Measurements from ENCODE around the gene WDR91.
"Not testable (repeated sequence)": the region's sequence is repeated elsewhere in the genome, so short reads cannot be mapped to it uniquely, and the experiment has no call there.

WDR91 gene

GRCh38 chr7:135215180-135215579 is 3.9 kb upstream of the WDR91 start:
- ChIA-PET CTCF (no interaction called here), POLR2A (no interaction called here)
- TF ChIP-seq FOXK2 (IDR thresholded peaks at IDR 0.05) (no peak), HDGF (IDR thresholded peaks at IDR 0.05; ENCODE audit: borderline replicate concordance) (no peak), ARNT (IDR thresholded peaks at IDR 0.05) (no peak), PKNOX1 (IDR thresholded peaks at IDR 0.05) (no peak), FOXA1 (IDR thresholded peaks at IDR 0.05) (no peak)
- DNase-seq (ENCODE audit: extremely low spot score): no peak

- ChIA-PET POLR2A (no interaction called here), CTCF (interaction anchor here (0.6 to 1.6 kb wide), 3 partner anchors 19 to 304 kb away, joined by 3 to 7 read pairs (median 4); partner anchors contain the start of gene STRA8)
- no peak for DNase-seq (ENCODE audit: extremely low spot score)
- TF ChIP-seq SUZ12 (IDR thresholded peaks at IDR 0.05): no peak
- no peak for TF ChIP-seq ZNF384 (IDR thresholded peaks at IDR 0.05)
- no peak for TF ChIP-seq BHLHE40 (IDR thresholded peaks at IDR 0.05; ENCODE audit: borderline replicate concordance)
- no peak for TF ChIP-seq FOXA1 (IDR thresholded peaks at IDR 0.05)
- no peak for TF ChIP-seq FOXM1 (IDR thresholded peaks at IDR 0.05; ENCODE audit: borderline replicate concordance)
- TF ChIP-seq CTBP1 (IDR thresholded peaks at IDR 0.05; ENCODE audit: borderline replicate concordance): no peak
- TF ChIP-seq LEF1 (IDR thresholded peaks at IDR 0.05; ENCODE audit: borderline replicate concordance): no peak
- TF ChIP-seq HDGF (IDR thresholded peaks at IDR 0.05; ENCODE audit: borderline replicate concordance): no peak
- no peak for TF ChIP-seq FOXK2 (IDR thresholded peaks at IDR 0.05)
- TF ChIP-seq ELF4 (IDR thresholded peaks at IDR 0.05): no peak
- no peak for TF ChIP-seq L3MBTL2 (conservative IDR thresholded peaks at IDR 0.05)
- TF ChIP-seq PKNOX1 (IDR thresholded peaks at IDR 0.05): no peak
- TF ChIP-seq NFRKB (IDR thresholded peaks at IDR 0.05): no peak
- TF ChIP-seq ARNT (IDR thresholded peaks at IDR 0.05): no peak
Observed at GRCh38 chr7:135213831-135214230, 2.5 kb upstream of the WDR91 start.

GRCh38 chr7:135211946-135212685 is 790 bp upstream of the WDR91 start:
- POLR2A ChIA-PET: interaction anchor here (1.4 to 2.7 kb wide), 4 partner anchors 41 to 780 kb away, joined by 3 to 12 read pairs (median 6); partner anchors contain the start of genes AGBL3 and CYREN
- not testable (repeated sequence) for DNase-seq (ENCODE audit: extremely low spot score)
- TF ChIP-seq ZNF384 (IDR thresholded peaks at IDR 0.05) (peak; percentile 72; the same call in 1 of the 2 replicates), L3MBTL2 (conservative IDR thresholded peaks at IDR 0.05) (peak; percentile 55; the same call in 1 of the 2 replicates), TARDBP (IDR thresholded peaks at IDR 0.05) (0 out of 2 replicates have a peak, but pooled peaks have one; percentile 51)
- CTCF ChIA-PET: interaction anchor here (0.6 to 1.4 kb wide), 2 partner anchors 63 to 144 kb away, joined by 3 read pairs; no protein-coding TSS in a partner anchor

- CTCF ChIA-PET: interaction anchor here (1.4 kb wide), 1 partner anchor 64 kb away, joined by 3 read pairs; no protein-coding TSS in a partner anchor
- no peak for TF ChIP-seq FOXM1 (IDR thresholded peaks at IDR 0.05; ENCODE audit: borderline replicate concordance)
- no peak for TF ChIP-seq FOXA1 (IDR thresholded peaks at IDR 0.05)
- no peak for TF ChIP-seq PKNOX1 (IDR thresholded peaks at IDR 0.05)
- no peak for TF ChIP-seq SUZ12 (IDR thresholded peaks at IDR 0.05)
- TF ChIP-seq TARDBP (IDR thresholded peaks at IDR 0.05): no peak
- TF ChIP-seq L3MBTL2 (conservative IDR thresholded peaks at IDR 0.05): no peak
- TF ChIP-seq LEF1 (IDR thresholded peaks at IDR 0.05; ENCODE audit: borderline replicate concordance): no peak
- no peak for TF ChIP-seq BHLHE40 (IDR thresholded peaks at IDR 0.05; ENCODE audit: borderline replicate concordance)
- no peak for TF ChIP-seq ZNF384 (IDR thresholded peaks at IDR 0.05)
- TF ChIP-seq CTBP1 (IDR thresholded peaks at IDR 0.05; ENCODE audit: borderline replicate concordance): no peak
- no peak for TF ChIP-seq NFRKB (IDR thresholded peaks at IDR 0.05)
- TF ChIP-seq SP1 (IDR thresholded peaks at IDR 0.05): no peak
- TF ChIP-seq FOXK2 (IDR thresholded peaks at IDR 0.05): no peak
- TF ChIP-seq ELF4 (IDR thresholded peaks at IDR 0.05): no peak
- no peak for TF ChIP-seq ARNT (IDR thresholded peaks at IDR 0.05)
- no peak for TF ChIP-seq HDGF (IDR thresholded peaks at IDR 0.05; ENCODE audit: borderline replicate concordance)
- no peak for DNase-seq (ENCODE audit: extremely low spot score)
Observed at GRCh38 chr7:135210888-135211178, 493 bp downstream of the WDR91 start.

GRCh38 chr7:135209225-135209834 is 2.0 kb downstream of the WDR91 start:
- CTCF ChIA-PET: no interaction called here
- POLR2A ChIA-PET: interaction anchor here (1.0 to 2.7 kb wide), 2 partner anchors 8 to 223 kb away, joined by 4 to 12 read pairs; partner anchors contain the start of gene AGBL3
- no peak for DNase-seq (ENCODE audit: extremely low spot score)
- TF ChIP-seq ARNT (IDR thresholded peaks at IDR 0.05) (no peak), SP1 (IDR thresholded peaks at IDR 0.05) (no peak), CTBP1 (IDR thresholded peaks at IDR 0.05; ENCODE audit: borderline replicate concordance) (no peak), BHLHE40 (IDR thresholded peaks at IDR 0.05; ENCODE audit: borderline replicate concordance) (no peak), LEF1 (IDR thresholded peaks at IDR 0.05; ENCODE audit: borderline replicate concordance) (no peak), L3MBTL2 (conservative IDR thresholded peaks at IDR 0.05) (no peak), FOXM1 (IDR thresholded peaks at IDR 0.05; ENCODE audit: borderline replicate concordance) (no peak), ZNF384 (IDR thresholded peaks at IDR 0.05) (no peak), ELF4 (IDR thresholded peaks at IDR 0.05) (no peak), NFRKB (IDR thresholded peaks at IDR 0.05) (no peak), HDGF (IDR thresholded peaks at IDR 0.05; ENCODE audit: borderline replicate concordance) (no peak), SUZ12 (IDR thresholded peaks at IDR 0.05) (no peak), TARDBP (IDR thresholded peaks at IDR 0.05) (no peak), FOXA1 (IDR thresholded peaks at IDR 0.05) (no peak), PKNOX1 (IDR thresholded peaks at IDR 0.05) (no peak), FOXK2 (IDR thresholded peaks at IDR 0.05) (no peak)

More at GRCh38 chr7:135210888-135211178, 493 bp downstream of the WDR91 start:
- POLR2A ChIA-PET: interaction anchor here (0.6 to 2.7 kb wide), 8 partner anchors 8 to 778 kb away, joined by 3 to 12 read pairs (median 3); partner anchors contain the start of genes AGBL3 and CYREN
